IMR-90 (cell line): ENCODE results near the gene TTC39C. TPM values are rescaled to one million over a fixed set of nuclear protein-coding genes. Genes with fewer than 3 reads are reported as not detected.

Source experiments
- ATAC-seq: fragments of 200-7000 bp; cut with Tn5 transposase; 2 replicates; pipeline ENCODE4 v1.9.1; 2020; ENCODE audit warnings: low read depth, mild to moderate bottlenecking, moderate library complexity
- BruUV-seq: library from RNA; stranded (reverse); fragments of 400-500 nt; replicated peaks from 2 replicates; lab custom pipeline; 2021; lab: Mats Ljungman, UMichigan
- CTCF ChIA-PET: fragments of 300-600 bp; formaldehyde crosslinking; extraction: SDS; loops from one replicate; lab custom pipeline; 2021; ENCODE audit warnings: antibody characterized with exemption; lab: Yijun Ruan, JAX
- POLR2A ChIA-PET: fragments of 300-600 bp; sonication (Branson Sonifier 250); formaldehyde crosslinking; loops from one replicate; lab custom pipeline; 2022; ENCODE audit warnings: antibody characterized with exemption; ENCODE audit not compliant: unreplicated experiment; lab: Charles Lee
- DNase-seq: peaks from one replicate; pipeline ENCODE4 v3.0.0; 2013
- H2AFZ ChIP-seq: replicated peaks from 2 replicates; pipeline ENCODE3; 2013; ENCODE audit warnings: low read length, mild to moderate bottlenecking; ENCODE audit not compliant: poor library complexity
- H2AK5ac ChIP-seq: 2 replicates; pipeline ENCODE4 v1.6.1; 2013; ENCODE audit warnings: low read depth, low read length, inconsistent platforms
- H2AK9ac ChIP-seq: replicated peaks from 2 replicates; pipeline ENCODE3; 2013; ENCODE audit warnings: mild to moderate bottlenecking, low read depth, low read length, moderate library complexity; ENCODE audit not compliant: poor library complexity
- H2BK120ac ChIP-seq: 2 replicates; pipeline ENCODE4 v1.6.1; 2013; ENCODE audit warnings: low read depth, low read length, inconsistent platforms
- H2BK15ac ChIP-seq: 3 replicates; pipeline ENCODE4 v1.6.1; 2013; ENCODE audit warnings: low read depth, low read length, inconsistent platforms
- H2BK20ac ChIP-seq: 2 replicates; pipeline ENCODE4 v1.6.1; 2013; ENCODE audit warnings: low read depth, mild to moderate bottlenecking, inconsistent platforms, low read length, moderate library complexity
- H2BK5ac ChIP-seq: 2 replicates; pipeline ENCODE4 v1.6.1; 2013; ENCODE audit warnings: mild to moderate bottlenecking, low read depth, low read length, inconsistent platforms; ENCODE audit not compliant: poor library complexity, severe bottlenecking
- H3K14ac ChIP-seq: replicated peaks from 2 replicates; pipeline ENCODE4 v1.6.1; 2013; ENCODE audit warnings: low read depth, low read length, inconsistent platforms
- H3K18ac ChIP-seq: 2 replicates; pipeline ENCODE4 v1.6.1; 2013; ENCODE audit warnings: low read depth, low read length, control low read depth
- H3K23ac ChIP-seq: 2 replicates; pipeline ENCODE4 v1.6.1; 2013; ENCODE audit warnings: low read depth, low read length, inconsistent platforms
- H3K27ac ChIP-seq: 2 replicates; pipeline ENCODE4 v1.5.1; 2013; ENCODE audit warnings: mild to moderate bottlenecking, control low read depth, low read length; ENCODE audit not compliant: insufficient read depth
- H3K27me3 ChIP-seq: 2 replicates; pipeline ENCODE4 v1.6.1; 2013; ENCODE audit warnings: low read length; ENCODE audit not compliant: control insufficient read depth, insufficient read depth
- H3K36me3 ChIP-seq: 2 replicates; pipeline ENCODE4 v1.6.1; 2013; ENCODE audit warnings: low read length, mixed read lengths; ENCODE audit not compliant: control insufficient read depth, insufficient read depth
- H3K4ac ChIP-seq: 2 replicates; pipeline ENCODE4 v1.6.1; 2013; ENCODE audit warnings: low read depth, low read length, inconsistent platforms
- H3K4me1 ChIP-seq: 2 replicates; pipeline ENCODE4 v1.6.1; 2013; ENCODE audit warnings: low read length, mixed read lengths; ENCODE audit not compliant: control insufficient read depth, insufficient read depth
- H3K4me2 ChIP-seq: 2 replicates; pipeline ENCODE4 v1.6.1; 2013; ENCODE audit warnings: low read depth, mild to moderate bottlenecking, control low read depth, low read length, moderate library complexity
- H3K4me3 ChIP-seq: 2 replicates; pipeline ENCODE4 v1.5.1; 2013; ENCODE audit warnings: low read depth, mild to moderate bottlenecking, control low read depth, low read length, moderate library complexity; ENCODE audit not compliant: insufficient read depth
- H3K56ac ChIP-seq: 2 replicates; pipeline ENCODE4 v1.6.1; 2013; ENCODE audit warnings: low read length, inconsistent platforms; ENCODE audit not compliant: insufficient read depth; ENCODE audit errors: extremely low read depth
- H3K79me1 ChIP-seq, 2 experiments: 2 replicates each; pipeline ENCODE4 v1.6.1; 2013; ENCODE audit warnings: low read length in 2 of 2, inconsistent platforms in 1 of 2, low read depth in 1 of 2
- H3K9ac ChIP-seq: 2 replicates; pipeline ENCODE4 v1.6.1; 2013; ENCODE audit warnings: low read depth, low read length, control low read depth
- H3K9me1 ChIP-seq: 2 replicates; pipeline ENCODE4 v1.6.1; 2013; ENCODE audit warnings: low read length, inconsistent platforms; ENCODE audit not compliant: insufficient read depth
- H3K9me3 ChIP-seq: 2 replicates; pipeline ENCODE4 v1.6.1; 2013; ENCODE audit warnings: low read length; ENCODE audit not compliant: control insufficient read depth, insufficient read depth
- H4K20me1 ChIP-seq: 2 replicates; pipeline ENCODE4 v1.6.1; 2013; ENCODE audit warnings: low read length, inconsistent platforms; ENCODE audit not compliant: insufficient read depth
- H4K5ac ChIP-seq: 2 replicates; pipeline ENCODE4 v1.6.1; 2013; ENCODE audit warnings: mild to moderate bottlenecking, low read depth, low read length, control low read depth
- H4K8ac ChIP-seq, 2 experiments: 2 replicates each; pipeline ENCODE4 v1.6.1; 2013; ENCODE audit warnings: low read depth in 2 of 2, low read length in 2 of 2, control low read depth in 1 of 2, inconsistent platforms in 1 of 2
- H4K91ac ChIP-seq: 2 replicates; pipeline ENCODE4 v1.6.1; 2013; ENCODE audit warnings: low read depth, low read length, inconsistent platforms; ENCODE audit not compliant: insufficient read depth
- CEBPB ChIP-seq: IDR thresholded peaks from 2 replicates; pipeline ENCODE4 v1.6.1; 2012; ENCODE audit warnings: low read depth, low read length, improper control_type of control experiment
- CHD1 ChIP-seq: IDR thresholded peaks from 2 replicates; pipeline ENCODE4 v1.6.1; 2012; ENCODE audit warnings: low read depth, low read length, improper control_type of control experiment
- ELK1 ChIP-seq: fragments of 150-350 bp; IDR thresholded peaks from 2 replicates; pipeline ENCODE4 v1.6.1; 2016; ENCODE audit warnings: low read depth, mild to moderate bottlenecking, low read length, moderate library complexity, borderline replicate concordance
- FOS ChIP-seq: fragments of 150-350 bp; IDR thresholded peaks from 2 replicates; pipeline ENCODE4 v1.6.1; 2016; ENCODE audit warnings: low read depth, low read length
- MAFK ChIP-seq: IDR thresholded peaks from 2 replicates; pipeline ENCODE4 v1.6.1; 2012; ENCODE audit warnings: low read depth, low read length, improper control_type of control experiment
- MAZ ChIP-seq: IDR thresholded peaks from 2 replicates; pipeline ENCODE4 v1.6.1; 2012; ENCODE audit warnings: low read depth, mild to moderate bottlenecking, low read length, improper control_type of control experiment, moderate library complexity, borderline replicate concordance
- MXI1 ChIP-seq: IDR thresholded peaks from 2 replicates; pipeline ENCODE4 v1.6.1; 2012; ENCODE audit warnings: low read depth, mild to moderate bottlenecking, low read length, moderate library complexity, borderline replicate concordance
- NFE2L2 ChIP-seq: fragments of 150-350 bp; IDR thresholded peaks from 2 replicates; pipeline ENCODE4 v1.6.1; 2016; ENCODE audit warnings: low read depth, mild to moderate bottlenecking, low read length
- POLR2A ChIP-seq: IDR thresholded peaks from 2 replicates; pipeline ENCODE4 v1.6.1; 2012; ENCODE audit warnings: mild to moderate bottlenecking, low read depth, low read length
- RAD21 ChIP-seq: IDR thresholded peaks from 2 replicates; pipeline ENCODE4 v1.6.1; 2012; ENCODE audit warnings: low read length, improper control_type of control experiment
- RCOR1 ChIP-seq: IDR thresholded peaks from 2 replicates; pipeline ENCODE4 v1.6.1; 2012; ENCODE audit warnings: mild to moderate bottlenecking, low read length, improper control_type of control experiment; ENCODE audit not compliant: insufficient replicate concordance
- RFX5 ChIP-seq: IDR thresholded peaks from 2 replicates; pipeline ENCODE4 v1.8.0; 2012; ENCODE audit warnings: low read depth, mild to moderate bottlenecking, low read length, moderate library complexity
- SMC3 ChIP-seq: fragments of 150-350 bp; IDR thresholded peaks from 2 replicates; pipeline ENCODE4 v1.6.1; 2016; ENCODE audit warnings: low read depth, mild to moderate bottlenecking, antibody characterized with exemption, low read length, moderate library complexity
- WGBS, 2 experiments: methylation state at CpG; one replicate each; pipeline versions ENCODE4 v1.1.5 to v1.1.7; 2013; ENCODE audit warnings: missing lambda C conversion rate in 2 of 2; ENCODE audit not compliant: insufficient read length in 1 of 2; ENCODE audit errors: extremely low coverage in 2 of 2; 5-methylcytosine and 5-hydroxymethylcytosine counted together
- dilution Hi-C: fragments of 300-500 bp; cut with HindIII; formaldehyde crosslinking; loops from one replicate; pipeline ENCODE4 v1.14.3; 2018; ENCODE audit warnings: low sequenced_read_pairs; ENCODE audit not compliant: unreplicated experiment
- in situ Hi-C: fragments of 300-500 bp; cut with MboI; formaldehyde crosslinking; loops from 3 replicates; pipeline ENCODE4 v1.14.3; 2019; ENCODE audit warnings: low sequenced_read_pairs, inconsistent platforms, mixed read lengths
- intact Hi-C: fragments of 100-400 bp; cut with micrococcal nuclease; formaldehyde crosslinking; loops from 2 replicates; pipeline ENCODE4 v1.10.0; 2022
- polyA plus RNA-seq, 3 experiments: library from polyadenylated mRNA; depleted of rRNA; stranded (reverse); fragments of >200 nt; gene quantifications; 2 replicates each; pipeline ENCODE4 v1.2.3, GENCODE V29; 2012; ENCODE audit warnings: low replicate concordance in 1 of 3
- total RNA-seq: library from RNA; depleted of rRNA; stranded (reverse); fragments of >200 nt; gene quantifications from 2 replicates; pipeline ENCODE4 v1.2.3, GENCODE V29; 2012
- TF ChIP-seq, protein P1 (sequence below): fragments of 150-350 bp; IDR thresholded peaks from 2 replicates; pipeline ENCODE4 v1.6.1; 2017; ENCODE audit warnings: mild to moderate bottlenecking, antibody characterized with exemption, low read length, low read depth

Gene TTC39C
- total and polyA plus RNA-seq, 2 of the 4 experiments (the other 2 are of a cell fraction): 8.0 to 20.8 TPM

DNA sequence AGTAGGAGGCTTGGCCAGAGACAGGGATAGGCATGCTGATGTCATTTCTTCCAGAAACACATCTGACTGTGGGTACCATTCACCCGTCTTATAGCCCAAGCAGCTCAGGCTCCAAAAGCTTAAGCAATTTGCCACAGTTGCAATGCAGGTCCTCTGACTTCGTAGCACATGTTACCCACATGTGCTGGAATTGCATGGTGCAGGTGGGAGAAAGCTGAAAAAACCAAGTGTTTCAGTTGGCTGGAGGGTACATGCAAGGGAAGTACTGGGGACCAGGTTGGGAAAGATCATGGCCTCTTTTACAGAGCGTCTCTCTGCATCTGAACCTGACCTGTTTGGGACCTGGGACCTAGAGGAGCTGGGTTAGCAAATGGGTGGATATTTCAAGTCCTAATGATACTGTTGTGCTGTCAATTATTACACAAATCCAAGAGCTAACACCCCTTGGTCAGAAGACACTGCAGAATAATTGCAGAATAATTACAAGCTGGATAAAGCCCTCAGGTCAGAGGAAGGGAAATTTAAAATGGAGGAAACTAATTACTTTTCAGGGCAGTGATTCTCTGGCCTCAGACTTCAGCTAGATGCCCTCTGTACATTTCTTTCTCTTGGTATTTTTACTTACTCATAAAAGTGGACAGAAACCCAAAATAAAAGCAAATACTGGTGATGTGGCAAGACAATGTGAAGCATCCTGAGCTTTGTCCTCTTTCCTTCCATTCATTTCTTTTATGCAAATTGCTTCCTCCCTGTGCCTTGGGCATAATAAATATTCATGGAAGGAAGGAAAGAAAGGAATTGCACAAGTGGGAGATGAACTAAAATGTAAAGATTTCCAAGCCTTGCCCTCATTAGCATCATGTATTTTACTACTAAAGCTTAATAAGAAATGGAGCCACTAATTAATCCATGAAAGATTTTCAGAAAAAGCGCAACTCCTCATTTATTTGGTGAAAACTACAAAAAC, 45.6 kb upstream of the TTC39C start:
- dilution Hi-C loops: no loop called here
- H4K91ac ChIP-seq: no peak overlapping the region
- no peaks in the 10 kb centered on the region for H3K9me3 ChIP-seq
- no peak overlapping the region for H2BK20ac ChIP-seq
- no peak overlapping the region for H2BK120ac ChIP-seq
- POLR2A ChIA-PET: no interaction called here
- H4K20me1 ChIP-seq: no peaks in the 10 kb centered on the region
- peaks cover 4% of the 10 kb centered on the region; the same call in 1 of the 2 replicates for H3K9me1 ChIP-seq
- H4K5ac ChIP-seq: no peak overlapping the region
- no peaks in the 10 kb centered on the region for H3K36me3 ChIP-seq
- H3K18ac ChIP-seq: no peak overlapping the region
- H2AK9ac ChIP-seq: no peak overlapping the region
- no peak overlapping the region for H3K4me2 ChIP-seq
- DNase-seq: no peak
- H3K56ac ChIP-seq: no peak overlapping the region
- H3K4me3 ChIP-seq: no peak overlapping the region
- no peak overlapping the region for H4K8ac ChIP-seq
- CTCF ChIA-PET: interaction anchor here (1.1 kb wide), 1 partner anchor 10 kb away, joined by 4 read pairs; no protein-coding TSS in a partner anchor
- H2AK5ac ChIP-seq: no peak overlapping the region
- no peak overlapping the region; the same call in 1 of the 2 replicates for H3K14ac ChIP-seq
- no peak overlapping the region for H2AFZ ChIP-seq
- no peak overlapping the region for H3K27ac ChIP-seq
- no TSS peak for BruUV-seq
- no peak overlapping the region for H3K4ac ChIP-seq
- intact Hi-C loops: no loop called here
- no peak overlapping the region for H3K9ac ChIP-seq
- peaks cover 4% of the 10 kb centered on the region for H3K27me3 ChIP-seq
- no peak for ATAC-seq
- H2BK15ac ChIP-seq: no peak overlapping the region
- H3K79me1 ChIP-seq: no peaks in the 10 kb centered on the region
- H3K4me1 ChIP-seq: no peaks in the 10 kb centered on the region; the same call in 1 of the 2 replicates
- in situ Hi-C loops: no loop called here
- WGBS, 2 experiments: 100% methylated on average over 1 of the region's 4 CpGs; no CpG with 5 or more reads in 1 of the 2 experiments
- no peak overlapping the region for H2BK5ac ChIP-seq
- no peak overlapping the region for H3K23ac ChIP-seq
- TF ChIP-seq CHD1 (no peak), FOS (no peak), NFE2L2 (no peak), MAZ (no peak), RAD21 (no peak), MAFK (no peak), ELK1 (no peak), MXI1 (no peak), POLR2A (no peak), RFX5 (no peak), RCOR1 (no peak), CEBPB (no peak), SMC3 (no peak)
- TF ChIP-seq, protein P1, sequence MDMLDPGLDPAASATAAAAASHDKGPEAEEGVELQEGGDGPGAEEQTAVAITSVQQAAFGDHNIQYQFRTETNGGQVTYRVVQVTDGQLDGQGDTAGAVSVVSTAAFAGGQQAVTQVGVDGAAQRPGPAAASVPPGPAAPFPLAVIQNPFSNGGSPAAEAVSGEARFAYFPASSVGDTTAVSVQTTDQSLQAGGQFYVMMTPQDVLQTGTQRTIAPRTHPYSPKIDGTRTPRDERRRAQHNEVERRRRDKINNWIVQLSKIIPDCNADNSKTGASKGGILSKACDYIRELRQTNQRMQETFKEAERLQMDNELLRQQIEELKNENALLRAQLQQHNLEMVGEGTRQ: no peak
